Stomach (tissue), 9 donors: ENCODE measurements around the gene KLF15. TPM values are rescaled to one million over a fixed set of nuclear protein-coding genes. Genes with fewer than 3 reads are reported as not detected.

Experiments
- DNase-seq, 2 donors: peaks; one replicate each; pipeline versions ENCODE4 v3.0.0 to v3.0.0-alpha.2; 2013 to 2019
- H3K27ac ChIP-seq, 5 donors: fragments of 200-600 bp in 4 of 5; sonication (generic) in 4 of 5; one replicate each; pipeline ENCODE4 v1.5.1; 2013 to 2019; ENCODE audit warnings: mild to moderate bottlenecking in 1 of 5, moderate library complexity in 1 of 5
- H3K27me3 ChIP-seq, 3 donors: fragments of 200-600 bp; sonication (generic); one replicate each; pipeline ENCODE4 v1.5.1; 2017 to 2019; ENCODE audit warnings: mixed run types in 1 of 3
- H3K36me3 ChIP-seq, 4 donors: fragments of 200-600 bp; sonication (generic); 1 replicate in 3 of 4; 2 replicates in 1 of 4; pipeline ENCODE4 v1.5.1; 2016 to 2019
- H3K4me1 ChIP-seq, 4 donors: fragments of 200-600 bp; sonication (generic); one replicate each; pipeline ENCODE4 v1.5.1; 2016 to 2019
- H3K4me3 ChIP-seq, 4 donors: fragments of 200-600 bp; sonication (generic) in 3 of 4; one replicate each; pipeline ENCODE4 v1.5.1; 2016 to 2019; ENCODE audit warnings: mild to moderate bottlenecking in 1 of 4
- H3K9me3 ChIP-seq, 4 donors: fragments of 200-600 bp; sonication (generic); one replicate each; pipeline ENCODE4 v1.5.1; 2016 to 2019
- EP300 ChIP-seq: sonication (generic); formaldehyde crosslinking; IDR thresholded peaks from one replicate; pipeline ENCODE4 v1.6.1; 2017; ENCODE audit warnings: antibody characterized with exemption
- POLR2A ChIP-seq, 4 donors: fragments of 450-650 bp; IDR thresholded peaks; one replicate each; pipeline ENCODE4 v1.6.1; 2016; ENCODE audit warnings: antibody characterized with exemption in 4 of 4, control low read depth in 2 of 4, mild to moderate bottlenecking in 1 of 4, moderate library complexity in 1 of 4
- POLR2AphosphoS5 ChIP-seq, 3 donors: sonication (generic); formaldehyde crosslinking; IDR thresholded peaks; one replicate each; pipeline ENCODE4 v1.6.1; 2016; ENCODE audit warnings: antibody characterized with exemption in 3 of 3
- WGBS, 5 donors: extraction: QIAGEN DNeasy Blood & Tissue Kit in 3 of 5; methylation state at CpG; one replicate each; pipeline versions ENCODE4 v1.1.5 to v1.1.7; 2013 to 2018; 5-methylcytosine and 5-hydroxymethylcytosine counted together
- intact Hi-C: fragments of 100-400 bp; cut with DNase I; formaldehyde crosslinking; loops from one replicate; pipeline ENCODE4 v1.15.1; 2023; ENCODE audit warnings: low total_unique reads
- polyA plus RNA-seq, 3 donors: library from polyadenylated mRNA; stranded (reverse); fragments of 200-250 nt; gene quantifications; one replicate each; pipeline ENCODE4 v1.2.3, GENCODE V29; 2013
- total RNA-seq, 5 donors: library from RNA; depleted of rRNA; stranded (reverse); fragments of >200 nt; gene quantifications; one replicate each; pipeline versions ENCODE4 v1.1.0 to v1.2.3, GENCODE V29; 2014 to 2016
- TF ChIP-seq, protein P1 (sequence below), 7 experiments: fragments of 450-650 bp in 4 of 7; fragments of 200-600 bp in 3 of 7; sonication (generic) in 3 of 7; IDR thresholded peaks; one replicate each; pipeline ENCODE4 v1.5.1; 2016 to 2019; ENCODE audit warnings: antibody characterized with exemption in 7 of 7, control low read depth in 2 of 7, mild to moderate bottlenecking in 1 of 7
- donor health status: healthy with polysubstance abuse.
- donor health status: Bipolar disorder and iron deficiency.
- donor health status: healthy.

The KLF15 gene
- total and polyA plus RNA-seq, 8 donors = 4.6 to 82.9 (median 19.1) TPM

GRCh38 chr3:126402178-126402577 lies 45.0 kb upstream of the KLF15 start:
- Histone ChIP-seq H3K36me3 (no peaks in the 10 kb centered on the region), H3K4me3 (no peak overlapping the region), H3K9me3 (no peaks in the 10 kb centered on the region), H3K27ac (no peak overlapping the region), H3K4me1 (no peaks in the 10 kb centered on the region), H3K27me3 (peaks cover 0 to 32% (median 4%) of the 10 kb centered on the region in 3 donors)
- TF ChIP-seq, protein P1, sequence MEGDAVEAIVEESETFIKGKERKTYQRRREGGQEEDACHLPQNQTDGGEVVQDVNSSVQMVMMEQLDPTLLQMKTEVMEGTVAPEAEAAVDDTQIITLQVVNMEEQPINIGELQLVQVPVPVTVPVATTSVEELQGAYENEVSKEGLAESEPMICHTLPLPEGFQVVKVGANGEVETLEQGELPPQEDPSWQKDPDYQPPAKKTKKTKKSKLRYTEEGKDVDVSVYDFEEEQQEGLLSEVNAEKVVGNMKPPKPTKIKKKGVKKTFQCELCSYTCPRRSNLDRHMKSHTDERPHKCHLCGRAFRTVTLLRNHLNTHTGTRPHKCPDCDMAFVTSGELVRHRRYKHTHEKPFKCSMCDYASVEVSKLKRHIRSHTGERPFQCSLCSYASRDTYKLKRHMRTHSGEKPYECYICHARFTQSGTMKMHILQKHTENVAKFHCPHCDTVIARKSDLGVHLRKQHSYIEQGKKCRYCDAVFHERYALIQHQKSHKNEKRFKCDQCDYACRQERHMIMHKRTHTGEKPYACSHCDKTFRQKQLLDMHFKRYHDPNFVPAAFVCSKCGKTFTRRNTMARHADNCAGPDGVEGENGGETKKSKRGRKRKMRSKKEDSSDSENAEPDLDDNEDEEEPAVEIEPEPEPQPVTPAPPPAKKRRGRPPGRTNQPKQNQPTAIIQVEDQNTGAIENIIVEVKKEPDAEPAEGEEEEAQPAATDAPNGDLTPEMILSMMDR (IDR thresholded peaks at IDR 0.05) = no peak
- intact Hi-C loops = no loop called here
- no peak for DNase-seq
- 72 to 85% (median 81%) methylated on average over 6 of the region's 6 CpGs for WGBS, 5 donors

DNA sequence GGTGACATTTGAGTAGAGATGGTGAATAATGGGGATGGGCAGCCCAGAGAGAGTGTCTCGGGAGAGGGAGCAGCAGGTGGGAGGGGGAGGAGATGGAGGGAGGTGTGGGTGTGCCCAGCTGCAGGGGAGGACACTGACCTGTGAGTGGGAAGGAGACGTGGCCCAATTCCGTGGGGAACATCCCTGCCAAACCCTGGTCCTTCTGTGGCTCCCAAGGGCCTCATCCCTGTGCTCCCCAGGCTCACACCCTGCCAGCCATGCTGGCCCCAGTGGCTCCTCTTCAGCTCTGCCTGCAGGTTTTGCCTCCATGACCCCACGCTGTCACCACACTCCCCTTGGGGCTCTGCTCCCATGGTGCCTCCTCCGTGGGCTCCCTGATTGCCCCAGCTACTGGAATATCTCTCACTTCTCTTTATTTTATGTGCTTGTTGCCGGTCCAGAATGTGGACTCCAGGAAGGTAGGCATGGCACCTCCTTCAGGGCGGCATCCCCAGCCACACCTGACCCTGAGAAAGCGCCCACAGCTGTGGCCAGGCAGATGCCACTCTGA lies 44.5 kb upstream of the KLF15 start:
- TF ChIP-seq POLR2A (IDR thresholded peaks at IDR 0.05) = no peak
- TF ChIP-seq, protein P1 (IDR thresholded peaks at IDR 0.05) = no peak
- TF ChIP-seq EP300 = no peak
- TF ChIP-seq POLR2AphosphoS5 (IDR thresholded peaks at IDR 0.05) = no peak
- no peaks in the 10 kb centered on the region for H3K4me1 ChIP-seq
- H3K27ac ChIP-seq = no peak overlapping the region
- peak in 1 of 2 donors; percentile 19 for DNase-seq
- no peaks in the 10 kb centered on the region for H3K36me3 ChIP-seq
- H3K9me3 ChIP-seq = no peaks in the 10 kb centered on the region
- 64 to 74% (median 66%) methylated on average over 8 of the region's 8 CpGs for WGBS, 5 donors
- H3K4me3 ChIP-seq = no peak overlapping the region
- H3K27me3 ChIP-seq = peaks cover 0 to 30% (median 4%) of the 10 kb centered on the region in 3 donors
- intact Hi-C loops = no loop called here

DNA sequence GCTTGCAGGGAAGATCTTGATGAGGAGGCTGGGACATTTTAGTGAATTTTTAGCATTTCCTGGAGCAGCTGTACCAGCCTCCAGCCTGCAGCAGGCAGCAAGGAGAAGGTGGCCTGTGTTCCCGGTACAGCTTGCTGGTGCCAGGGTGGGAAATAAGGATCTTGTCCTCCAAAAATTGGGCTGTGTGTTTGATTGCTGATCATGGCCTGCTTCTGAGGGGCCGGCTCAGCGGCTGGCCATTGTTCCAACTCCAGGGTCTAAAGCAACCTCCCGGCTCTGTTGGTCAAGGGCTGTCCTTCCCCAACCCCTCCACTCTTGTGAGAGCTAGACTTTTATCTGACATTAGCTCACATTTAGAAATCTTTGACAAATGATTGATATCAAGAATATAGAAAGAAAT lies 42.5 kb upstream of the KLF15 start:
- H3K9me3 ChIP-seq = no peaks in the 10 kb centered on the region
- no peaks in the 10 kb centered on the region for H3K36me3 ChIP-seq
- no peak overlapping the region for H3K4me3 ChIP-seq
- TF ChIP-seq EP300 = no peak
- TF ChIP-seq POLR2AphosphoS5 (IDR thresholded peaks at IDR 0.05) = no peak
- TF ChIP-seq POLR2A (IDR thresholded peaks at IDR 0.05) = no peak
- TF ChIP-seq, protein P1 (IDR thresholded peaks at IDR 0.05) = no peak
- H3K27me3 ChIP-seq = peaks cover 0 to 31% (median 13%) of the 10 kb centered on the region in 3 donors
- WGBS, 5 donors = 85 to 98% (median 90%) methylated on average over 4 of the region's 4 CpGs
- DNase-seq = no peak
- H3K4me1 ChIP-seq = peaks cover 2 to 5% (median 3%) of the 10 kb centered on the region in 4 donors
- intact Hi-C loops = loop anchor here (10.0 kb wide), 1 partner anchor 275 kb away; no protein-coding TSS in a partner anchor
- no peak overlapping the region for H3K27ac ChIP-seq

GRCh38 chr3:126399351-126399735 lies 42.1 kb upstream of the KLF15 start:
- Histone ChIP-seq H3K4me3 (no peak overlapping the region), H3K27ac (no peak overlapping the region), H3K27me3 (peaks cover 0 to 32% (median 18%) of the 10 kb centered on the region in 3 donors), H3K4me1 (peaks cover 6 to 9% (median 7%) of the 10 kb centered on the region in 4 donors), H3K36me3 (no peaks in the 10 kb centered on the region), H3K9me3 (no peaks in the 10 kb centered on the region)
- DNase-seq = no peak
- TF ChIP-seq EP300 = no peak
- TF ChIP-seq, protein P1 (IDR thresholded peaks at IDR 0.05) = no peak
- no peak for TF ChIP-seq POLR2A (IDR thresholded peaks at IDR 0.05)
- TF ChIP-seq POLR2AphosphoS5 (IDR thresholded peaks at IDR 0.05) = no peak
- intact Hi-C loops = loop anchor here (10.0 kb wide), 1 partner anchor 275 kb away; no protein-coding TSS in a partner anchor
- 74 to 95% (median 80%) methylated on average over 1 of the region's 1 CpG for WGBS, 5 donors
